Measurements from ENCODE around the gene HIVEP1. TPM values are rescaled to one million over a fixed set of nuclear protein-coding genes. Genes with fewer than 3 reads are reported as not detected.

HIVEP1 gene
- total RNA-seq, 2 experiments from 2014 or later: 22.1 to 22.6 TPM

GRCh38 chr6:12147557-12148316 lies 135.6 kb downstream of the HIVEP1 start:
- H2AFZ ChIP-seq (ENCODE audit: low read length): no peak overlapping the region
- H3K27ac ChIP-seq (ENCODE audit: low read depth, low read length, poor library complexity, severe bottlenecking): no peak overlapping the region
- no peak overlapping the region for H3K4me2 ChIP-seq (ENCODE audit: low read length)
- H3K9me3 ChIP-seq (ENCODE audit: low read length): no peaks in the 10 kb centered on the region
- H4K20me1 ChIP-seq (ENCODE audit: insufficient read depth, low read length): no peaks in the 10 kb centered on the region
- CTCF ChIA-PET (ENCODE audit: unreplicated experiment): no interaction called here
- DNase-seq (ENCODE audit: low spot score): no peak
- TF ChIP-seq CTCF (conservative IDR thresholded peaks at IDR 0.05; ENCODE audit: low read length): no peak
- TF ChIP-seq EZH2phosphoT487 (IDR thresholded peaks at IDR 0.05; ENCODE audit: borderline replicate concordance, low read depth, low read length): no peak
- POLR2A ChIA-PET: interaction anchor here (1.0 kb wide), 1 partner anchor 22 kb away, joined by 4 read pairs; no protein-coding TSS in a partner anchor
- intact Hi-C loops (cut with micrococcal nuclease; ENCODE audit: unreplicated experiment): no loop called here
- no peaks in the 10 kb centered on the region for H3K79me2 ChIP-seq (ENCODE audit: insufficient read depth, low read depth, low read length)
- H3K4me3 ChIP-seq (ENCODE audit: low read depth, low read length, poor library complexity, severe bottlenecking): no peak overlapping the region
- no peaks in the 10 kb centered on the region for H3K36me3 ChIP-seq (ENCODE audit: insufficient read depth, low read length)
- H3K4me1 ChIP-seq (ENCODE audit: insufficient read depth, low read length, poor library complexity, severe bottlenecking): peaks cover 6% of the 10 kb centered on the region
- H3K9me2 ChIP-seq (ENCODE audit: insufficient read depth, low read length): no peaks in the 10 kb centered on the region
- BruUV-seq (replicated peaks): no TSS peak

DNA sequence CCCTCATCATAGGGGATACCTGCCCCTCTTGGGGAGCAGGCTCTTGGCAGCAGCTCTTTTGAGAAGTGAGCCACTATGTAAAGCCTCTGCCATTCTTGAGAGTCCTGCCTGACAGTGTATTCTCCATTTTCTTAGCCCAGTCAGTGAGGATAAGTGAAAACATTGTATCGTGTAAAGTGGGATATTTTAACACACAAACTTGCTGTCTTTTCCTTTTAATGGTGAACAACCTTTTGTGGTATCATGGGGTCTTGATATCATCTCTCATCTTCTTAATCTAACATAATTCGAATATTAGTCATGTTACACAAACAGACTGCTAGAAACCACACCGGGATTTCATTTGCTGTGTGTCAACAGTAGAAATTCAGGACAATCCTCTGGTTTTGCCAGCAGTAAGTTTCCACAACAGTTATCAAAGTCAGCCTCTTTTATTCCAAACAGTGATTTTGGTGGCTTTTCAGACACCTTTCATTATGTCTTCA lies 136.2 kb downstream of the HIVEP1 start:
- Histone ChIP-seq H3K4me3 (ENCODE audit: low read depth, low read length, poor library complexity, severe bottlenecking) (no peak overlapping the region), H3K36me3 (ENCODE audit: insufficient read depth, low read length) (no peaks in the 10 kb centered on the region), H3K4me1 (ENCODE audit: insufficient read depth, low read length, poor library complexity, severe bottlenecking) (peaks cover 6% of the 10 kb centered on the region), H3K79me2 (ENCODE audit: insufficient read depth, low read depth, low read length) (no peaks in the 10 kb centered on the region), H2AFZ (ENCODE audit: low read length) (no peak overlapping the region), H3K9me2 (ENCODE audit: insufficient read depth, low read length) (no peaks in the 10 kb centered on the region), H3K27ac (ENCODE audit: low read depth, low read length, poor library complexity, severe bottlenecking) (no peak overlapping the region), H4K20me1 (ENCODE audit: insufficient read depth, low read length) (no peaks in the 10 kb centered on the region), H3K9me3 (ENCODE audit: low read length) (no peaks in the 10 kb centered on the region), H3K4me2 (ENCODE audit: low read length) (no peak overlapping the region)
- intact Hi-C loops (cut with micrococcal nuclease; ENCODE audit: unreplicated experiment): no loop called here
- no peak for DNase-seq (ENCODE audit: low spot score)
- BruUV-seq (replicated peaks): no TSS peak
- TF ChIP-seq CTCF (conservative IDR thresholded peaks at IDR 0.05; ENCODE audit: low read length): no peak
- TF ChIP-seq EZH2phosphoT487 (IDR thresholded peaks at IDR 0.05; ENCODE audit: borderline replicate concordance, low read depth, low read length): no peak
- CTCF ChIA-PET (ENCODE audit: unreplicated experiment): no interaction called here
- POLR2A ChIA-PET: interaction anchor here (1.0 kb wide), 1 partner anchor 22 kb away, joined by 4 read pairs; no protein-coding TSS in a partner anchor

DNA sequence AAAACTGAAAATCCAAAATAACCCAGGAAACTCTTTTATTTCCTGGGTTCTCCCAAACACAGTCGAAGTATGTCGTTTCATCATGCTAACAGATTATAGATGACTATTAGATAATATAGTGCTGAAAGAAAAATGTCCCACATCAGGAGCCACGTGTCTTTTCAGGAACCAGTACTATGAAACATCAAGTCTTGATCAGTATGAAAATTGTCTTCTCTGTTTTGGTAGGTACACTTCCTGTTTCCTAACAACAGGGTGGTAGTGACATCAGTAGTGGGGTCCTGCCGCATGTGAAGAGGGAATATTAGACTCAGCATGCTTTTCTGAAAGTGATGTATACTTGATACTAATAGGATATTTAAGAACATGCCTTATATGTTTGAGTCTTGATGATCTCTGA lies 136.7 kb downstream of the HIVEP1 start:
- ChIA-PET POLR2A (interaction anchor here (1.0 kb wide), 1 partner anchor 23 kb away, joined by 4 read pairs; no protein-coding TSS in a partner anchor), CTCF (ENCODE audit: unreplicated experiment) (no interaction called here)
- no peak for DNase-seq (ENCODE audit: low spot score)
- H3K4me1 ChIP-seq (ENCODE audit: insufficient read depth, low read length, poor library complexity, severe bottlenecking): peaks cover 6% of the 10 kb centered on the region
- no peaks in the 10 kb centered on the region for H3K9me2 ChIP-seq (ENCODE audit: insufficient read depth, low read length)
- no peak overlapping the region for H3K27ac ChIP-seq (ENCODE audit: low read depth, low read length, poor library complexity, severe bottlenecking)
- intact Hi-C loops (cut with micrococcal nuclease; ENCODE audit: unreplicated experiment): no loop called here
- H3K4me3 ChIP-seq (ENCODE audit: low read depth, low read length, poor library complexity, severe bottlenecking): no peak overlapping the region
- BruUV-seq (replicated peaks): no TSS peak
- TF ChIP-seq CTCF (conservative IDR thresholded peaks at IDR 0.05; ENCODE audit: low read length): no peak
- no peak for TF ChIP-seq EZH2phosphoT487 (IDR thresholded peaks at IDR 0.05; ENCODE audit: borderline replicate concordance, low read depth, low read length)
- H4K20me1 ChIP-seq (ENCODE audit: insufficient read depth, low read length): no peaks in the 10 kb centered on the region
- no peaks in the 10 kb centered on the region for H3K79me2 ChIP-seq (ENCODE audit: insufficient read depth, low read depth, low read length)
- no peak overlapping the region for H2AFZ ChIP-seq (ENCODE audit: low read length)
- H3K36me3 ChIP-seq (ENCODE audit: insufficient read depth, low read length): no peaks in the 10 kb centered on the region
- no peak overlapping the region for H3K4me2 ChIP-seq (ENCODE audit: low read length)
- H3K9me3 ChIP-seq (ENCODE audit: low read length): no peaks in the 10 kb centered on the region
